ENCODE results near the gene ARHGAP26. TPM values are rescaled to one million over a fixed set of nuclear protein-coding genes. Genes with fewer than 3 reads are reported as not detected.

Gene ARHGAP26
- total and polyA plus RNA-seq, 2 donors (not counting 3 experiments of a cell fraction or from before 2014, with no cell fraction given) = 3.1 to 16.2 TPM

DNA sequence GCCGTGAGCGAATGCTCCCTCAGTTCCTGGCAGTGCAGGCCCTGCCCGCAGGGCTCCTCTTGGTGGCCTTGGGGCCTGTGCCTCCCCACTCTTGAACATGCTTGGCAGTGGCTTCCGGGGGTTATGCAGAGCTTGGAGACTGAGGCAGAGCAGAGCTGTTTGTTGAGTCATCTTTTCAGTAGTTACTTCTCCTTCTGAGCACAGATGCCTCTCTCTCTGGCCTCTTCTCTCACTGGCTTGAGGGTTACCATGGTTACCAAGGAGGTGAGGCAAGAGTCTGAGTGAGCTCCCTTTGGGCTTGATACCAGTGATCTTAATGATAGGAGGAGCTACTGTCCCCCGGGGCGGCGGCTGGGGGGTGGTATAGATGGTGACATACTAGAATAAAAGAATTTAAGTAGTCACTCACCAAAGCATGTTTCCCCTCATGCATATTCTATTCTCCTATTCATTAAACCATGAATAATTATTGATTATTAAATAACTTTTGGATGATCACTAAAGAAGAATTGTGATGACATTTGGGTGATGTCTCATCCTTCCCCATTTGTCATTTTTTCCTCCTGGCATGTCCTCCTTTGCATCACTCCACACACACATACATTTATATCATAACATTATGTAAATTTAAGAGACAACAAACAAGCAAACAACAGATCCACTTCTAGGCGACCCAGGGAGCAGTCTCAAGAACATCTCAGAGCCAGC, 111.1 kb downstream of the ARHGAP26 start:
- no peak overlapping the region for H3K9ac ChIP-seq (replicated peaks; ENCODE audit: extremely low read depth, insufficient read depth, low read length)
- no TSS peak for BruUV-seq (replicated peaks)

More for the DNA sequence above, 111.1 kb downstream of the ARHGAP26 start:
- POLR2A ChIA-PET = no interaction called here
- Histone ChIP-seq H3K4me1 (ENCODE audit: control insufficient read depth, extremely low read depth, insufficient read depth, low read length) (peaks cover 18% of the 10 kb centered on the region), H3K9me1 (replicated peaks; ENCODE audit: control insufficient read depth, extremely low read depth, insufficient read depth, low read length) (no peaks in the 10 kb centered on the region), H3K9me3 (replicated peaks; ENCODE audit: control insufficient read depth, insufficient read depth, low read length) (no peaks in the 10 kb centered on the region), H3K27me3 (ENCODE audit: control insufficient read depth in 2 of 2, insufficient read depth in 2 of 2, low read length in 2 of 2) (no peaks in the 10 kb centered on the region), H3K4me2 (ENCODE audit: insufficient read depth, low read length) (no peak overlapping the region), H2AFZ (ENCODE audit: low read depth, low read length) (no peak overlapping the region), H4K20me1 (replicated peaks; ENCODE audit: control insufficient read depth, extremely low read depth, insufficient read depth, low read length) (no peaks in the 10 kb centered on the region), H3K36me3 (ENCODE audit: control insufficient read depth in 2 of 2, extremely low read depth in 1 of 2, insufficient read depth in 2 of 2, low read length in 2 of 2) (no peaks in the 10 kb centered on the region), H3K4me3 (replicated peaks in 1 of 3; ENCODE audit: insufficient read depth in 1 of 3, low read depth in 1 of 3, low read length in 3 of 3) (no peak overlapping the region), H3K79me2 (ENCODE audit: control insufficient read depth, insufficient read depth, low read length) (no peaks in the 10 kb centered on the region), H3K27ac (ENCODE audit: insufficient read depth, low read depth, low read length) (no peak overlapping the region)
- intact Hi-C loops (cut with micrococcal nuclease) = loop anchor here (5.0 kb wide), 1 partner anchor 269 kb away; no protein-coding TSS in a partner anchor
- no peak for DNase-seq (ENCODE audit: low read depth, low spot score)
- CTCF ChIA-PET = interaction anchor here (0.7 to 21.9 kb wide), 11 partner anchors 8 to 226 kb away, joined by 3 to 1173 read pairs (median 22); partner anchors contain the start of gene ARHGAP26
- FAIRE-seq = no peak
- dilution Hi-C loops (cut with MboI; ENCODE audit: extremely low pct_ligation_motif_present, low sequenced_read_pairs) = loop anchor here (25.0 kb wide), 1 partner anchor 169 kb away; no protein-coding TSS in a partner anchor
- no peak for TF ChIP-seq EZH2 (IDR thresholded peaks at IDR 0.05; ENCODE audit: borderline replicate concordance, low read depth, low read length, severe bottlenecking)
- no peak for TF ChIP-seq POLR2A (IDR thresholded peaks at IDR 0.05; ENCODE audit: low read depth, low read length)
- TF ChIP-seq, protein P1, sequence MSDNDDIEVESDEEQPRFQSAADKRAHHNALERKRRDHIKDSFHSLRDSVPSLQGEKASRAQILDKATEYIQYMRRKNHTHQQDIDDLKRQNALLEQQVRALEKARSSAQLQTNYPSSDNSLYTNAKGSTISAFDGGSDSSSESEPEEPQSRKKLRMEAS (IDR thresholded peaks at IDR 0.05; ENCODE audit: insufficient read depth, insufficient read length) = no peak
- no peak for TF ChIP-seq POLR2AphosphoS5 (IDR thresholded peaks at IDR 0.05; ENCODE audit: insufficient read depth, low read depth, low read length)
- TF ChIP-seq GATA2 (IDR thresholded peaks at IDR 0.05; ENCODE audit: insufficient read depth, insufficient read length, low read depth, low read length) = no peak
- no peak for TF ChIP-seq FOS (IDR thresholded peaks at IDR 0.05; ENCODE audit: borderline replicate concordance, insufficient read depth, low read length)
- TF ChIP-seq MYC (IDR thresholded peaks at IDR 0.05; ENCODE audit: low read depth, low read length) = no peak
- TF ChIP-seq CTCF (IDR thresholded peaks at IDR 0.05; ENCODE audit: extremely low read depth in 1 of 2, insufficient read depth in 1 of 2, low read depth in 1 of 2, low read length in 2 of 2) = no peak
- TF ChIP-seq JUN (IDR thresholded peaks at IDR 0.05; ENCODE audit: borderline replicate concordance, insufficient read depth, insufficient read length, low read depth) = no peak
